C4-2B (cell line): ENCODE results near the gene ADAMTS6.

Source experiments
- CTCF ChIP-seq: fragments of 450-650 bp; conservative IDR thresholded peaks from 2 replicates; pipeline ENCODE4 v1.5.1; 2017; ENCODE audit warnings: mild to moderate bottlenecking
- ZFX ChIP-seq: fragments of 450-650 bp; IDR thresholded peaks from 2 replicates; pipeline ENCODE4 v1.6.1; 2017

- no peak for TF ChIP-seq CTCF
- no peak for TF ChIP-seq ZFX
These were observed 143.0 kb downstream of the ADAMTS6 start for GRCh38 chr5:65338606-65339151.
